T-helper 2 cell (primary cell): Measurements from ENCODE around the gene PPP2R1B.
"Not testable (repeated sequence)": the region's sequence is repeated elsewhere in the genome, so short reads cannot be mapped to it uniquely, and the experiment has no call there.

Source experiments
- DNase-seq, 5 experiments: peaks; one replicate each; pipeline versions ENCODE4 v3.0.0 to v3.0.0-alpha.2; 2012 to 2022

Gene PPP2R1B

DNA sequence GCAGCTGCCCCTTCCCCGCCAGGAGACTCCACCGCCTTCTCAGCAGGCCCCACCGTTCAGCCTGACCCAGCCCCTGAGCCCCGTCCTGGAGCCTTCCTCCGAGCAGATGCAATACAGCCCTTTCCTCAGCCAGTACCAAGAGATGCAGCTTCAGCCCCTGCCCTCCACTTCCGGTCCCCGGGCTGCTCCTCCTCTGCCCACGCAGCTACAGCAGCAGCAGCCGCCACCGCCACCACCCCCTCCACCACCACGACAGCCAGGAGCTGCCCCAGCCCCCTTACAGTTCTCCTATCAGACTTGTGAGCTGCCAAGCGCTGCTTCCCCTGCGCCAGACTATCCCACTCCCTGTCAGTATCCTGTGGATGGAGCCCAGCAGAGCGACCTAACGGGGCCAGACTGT is 42.6 kb downstream of the PPP2R1B start:
- DNase-seq, result no peak

DNA sequence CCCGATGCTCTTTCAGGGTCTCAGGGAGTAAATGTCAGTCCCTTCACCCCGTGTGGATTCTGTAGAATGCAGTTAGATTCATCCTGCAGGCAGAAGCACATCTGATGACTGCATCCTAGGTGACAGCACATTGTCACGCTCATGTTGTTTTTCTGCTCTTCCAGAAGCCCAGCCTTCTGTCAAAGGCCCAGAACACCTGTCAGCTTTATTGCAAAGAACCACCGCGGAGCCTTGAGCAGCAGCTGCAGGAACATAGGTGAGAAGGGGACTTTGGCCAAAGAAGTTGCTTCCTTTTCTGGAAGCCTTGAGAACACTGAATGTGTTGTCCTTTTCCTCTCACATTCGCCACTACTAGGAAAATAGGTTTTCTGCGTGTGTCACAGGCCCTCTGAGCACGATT is 43.7 kb downstream of the PPP2R1B start:
- no peak for DNase-seq

DNA sequence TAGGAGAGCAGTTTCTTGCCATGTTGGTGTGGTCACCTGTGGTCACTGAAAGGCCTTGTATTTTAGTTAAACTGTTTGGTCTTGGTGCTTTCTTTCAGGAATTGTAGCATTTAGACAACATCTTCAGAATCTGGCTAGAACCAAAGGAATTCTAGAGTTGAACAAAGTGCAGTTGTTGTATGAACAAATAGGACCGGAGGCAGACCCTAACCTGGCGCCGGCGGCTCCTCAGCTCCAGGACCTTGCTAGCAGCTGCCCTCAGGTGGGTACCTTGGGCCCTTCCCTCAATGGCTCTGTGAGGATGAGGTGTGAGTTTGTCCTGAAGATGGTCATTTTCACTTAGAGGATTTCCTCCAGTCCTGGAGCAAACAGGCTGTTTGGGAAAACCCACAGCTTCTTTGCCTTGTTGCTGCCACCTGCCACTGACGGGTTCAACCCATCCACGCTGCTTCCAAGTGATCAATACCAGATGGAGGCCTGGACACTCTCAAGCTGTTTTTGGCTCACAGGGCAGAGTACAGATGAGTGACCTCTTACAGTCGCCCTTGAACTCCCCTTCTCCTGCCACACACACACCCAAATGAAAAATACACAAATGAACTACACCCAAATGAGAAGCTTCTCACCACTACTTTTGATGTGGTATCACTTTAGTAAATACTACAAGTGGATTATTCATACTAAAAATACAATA is 45.2 kb downstream of the PPP2R1B start:
- no peak for DNase-seq

DNA sequence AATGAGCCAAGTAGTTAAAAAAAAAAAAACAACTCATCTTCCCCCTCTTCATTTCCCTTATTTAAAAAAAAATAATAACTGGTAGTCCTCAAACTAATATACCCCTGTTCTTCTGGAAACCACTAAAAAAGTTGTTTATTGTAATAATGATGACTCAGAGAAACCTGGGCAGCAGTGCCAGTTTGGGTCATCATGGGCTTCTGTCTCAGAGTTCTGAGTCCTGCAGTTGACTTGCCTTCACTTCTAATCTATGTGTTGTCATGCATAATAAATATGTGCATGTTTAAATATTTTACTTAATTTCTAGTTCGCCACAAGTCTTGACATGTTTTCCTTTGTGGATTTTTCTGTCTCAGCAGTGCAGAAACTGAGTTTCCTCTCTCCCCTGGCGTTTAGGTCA is 46.8 kb downstream of the PPP2R1B start:
- DNase-seq, result no peak

DNA sequence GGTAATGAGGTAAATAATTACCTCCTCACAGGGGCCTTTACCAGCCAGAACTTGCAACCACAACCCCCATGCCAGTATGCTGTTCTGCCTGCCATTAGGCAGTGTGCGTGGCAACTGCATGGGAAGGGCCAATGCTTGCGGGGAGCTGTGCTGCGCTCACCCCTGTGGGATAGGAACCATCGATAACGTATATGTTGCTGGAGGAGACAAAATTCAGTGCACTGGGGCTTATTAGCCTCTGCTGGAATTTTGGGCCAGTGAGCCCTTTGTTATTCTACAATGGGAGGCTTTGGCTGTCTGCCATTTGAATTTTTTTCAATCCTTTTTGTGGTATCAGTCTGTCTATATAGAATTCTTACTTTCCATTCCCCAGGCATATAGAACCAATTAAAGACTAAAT is 47.3 kb downstream of the PPP2R1B start:
- DNase-seq, result no peak

DNA sequence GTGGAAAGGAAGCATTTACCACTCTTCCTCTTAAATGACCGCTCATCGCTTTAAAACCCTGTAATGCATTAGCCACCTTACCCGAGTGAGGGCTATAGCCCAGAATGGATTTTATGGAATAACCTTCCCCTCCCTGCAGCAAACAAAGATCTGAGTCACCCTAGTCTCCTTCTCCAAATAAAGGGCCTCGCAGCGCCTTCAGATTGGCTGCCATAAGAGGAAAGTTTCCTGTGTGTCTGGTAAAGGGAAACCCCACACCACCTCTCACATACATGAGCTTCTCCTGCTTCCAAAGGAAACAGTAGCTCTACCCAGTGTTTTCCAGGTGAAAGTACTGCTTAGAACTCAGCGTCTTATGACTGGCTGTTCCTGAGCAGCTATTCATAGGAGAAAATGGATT is 47.8 kb downstream of the PPP2R1B start:
- DNase-seq, result no peak

DNA sequence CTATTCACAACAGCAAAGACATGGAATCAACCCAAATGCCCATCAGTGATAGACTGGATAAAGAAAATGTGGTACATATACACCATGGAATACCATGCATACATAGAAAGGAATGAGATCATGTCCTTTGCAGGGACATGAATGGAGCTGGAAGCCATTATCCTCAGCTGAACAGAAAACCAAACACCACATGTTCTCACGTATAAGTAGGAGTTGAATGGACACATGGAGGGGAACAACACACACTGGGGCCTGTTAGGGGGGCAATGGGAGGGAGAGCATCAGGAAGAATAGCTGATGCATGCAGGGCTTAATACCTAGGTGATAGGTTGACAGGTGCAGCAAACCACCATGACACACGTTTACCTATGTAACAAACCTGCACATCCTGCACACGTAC is 48.5 kb downstream of the PPP2R1B start:
- not testable (repeated sequence) for DNase-seq

DNA sequence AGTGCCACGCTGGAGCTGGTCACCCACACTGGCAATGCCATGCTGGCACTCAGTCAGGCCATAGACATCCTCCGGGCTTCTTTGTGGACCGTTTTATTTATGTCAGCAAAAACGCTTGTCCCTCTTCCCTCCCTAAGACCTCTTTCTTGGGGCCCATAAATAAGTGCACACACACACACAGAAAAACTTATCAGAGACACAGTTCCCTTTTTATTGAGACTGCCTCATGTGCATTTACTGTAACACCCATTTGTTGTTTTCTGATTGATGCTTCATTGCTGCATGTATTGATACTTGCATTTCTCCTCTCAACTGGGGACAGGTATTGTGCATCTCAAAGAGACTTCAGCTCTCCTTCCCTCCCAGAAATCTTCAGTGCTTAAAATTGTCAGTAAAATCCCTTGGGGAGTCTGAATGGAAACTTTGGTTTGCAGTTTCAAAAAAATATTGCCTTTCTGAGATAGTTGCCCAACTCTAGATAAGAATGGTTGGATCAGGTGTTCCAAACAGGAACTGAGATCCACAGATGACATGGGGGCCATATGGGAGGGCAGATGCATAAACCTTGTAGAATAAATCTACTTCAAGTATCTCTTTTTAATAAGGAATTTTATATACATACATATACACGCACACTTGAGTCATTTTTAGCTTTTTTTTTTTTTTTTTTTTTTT is 50.9 kb downstream of the PPP2R1B start:
- no peak for DNase-seq

DNA sequence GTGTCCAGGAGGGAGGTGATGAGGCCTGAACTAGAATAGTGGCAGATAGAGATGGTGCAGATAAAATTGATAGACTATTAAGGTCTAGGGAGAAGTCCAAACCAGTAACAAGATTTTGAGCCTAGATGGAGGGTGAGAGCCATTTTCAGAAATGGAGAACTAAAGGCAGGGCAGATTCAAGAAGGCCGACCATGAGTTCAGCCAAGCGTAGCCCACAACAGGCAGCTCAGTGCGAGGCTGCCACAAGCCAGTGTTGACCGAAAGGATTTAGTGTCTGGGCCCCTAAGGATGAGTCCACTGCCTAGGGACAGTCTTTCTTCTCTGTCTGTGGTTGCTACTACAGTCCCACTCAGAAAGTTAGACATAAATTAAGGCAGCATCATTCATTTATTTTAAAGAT is 51.7 kb downstream of the PPP2R1B start:
- DNase-seq, result no peak

DNA sequence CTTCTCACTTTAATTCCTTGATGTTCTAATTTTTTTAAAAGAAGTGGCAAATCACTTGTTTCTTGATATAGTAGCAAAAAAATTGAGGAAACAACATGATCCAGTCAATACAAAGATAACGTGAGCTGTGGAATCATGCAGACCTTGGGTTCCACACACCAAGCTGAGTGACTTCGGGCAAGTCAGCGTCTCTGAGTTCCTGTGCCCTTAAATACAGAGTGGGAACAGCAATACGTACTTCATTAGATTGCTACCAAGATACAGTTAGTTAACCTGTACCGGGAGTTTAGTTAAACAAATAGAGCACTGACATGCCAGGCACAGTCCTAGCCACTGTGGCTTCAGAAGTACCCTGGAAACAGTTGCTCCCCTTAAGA is 58.5 kb downstream of the PPP2R1B start:
- no peak for DNase-seq

DNA sequence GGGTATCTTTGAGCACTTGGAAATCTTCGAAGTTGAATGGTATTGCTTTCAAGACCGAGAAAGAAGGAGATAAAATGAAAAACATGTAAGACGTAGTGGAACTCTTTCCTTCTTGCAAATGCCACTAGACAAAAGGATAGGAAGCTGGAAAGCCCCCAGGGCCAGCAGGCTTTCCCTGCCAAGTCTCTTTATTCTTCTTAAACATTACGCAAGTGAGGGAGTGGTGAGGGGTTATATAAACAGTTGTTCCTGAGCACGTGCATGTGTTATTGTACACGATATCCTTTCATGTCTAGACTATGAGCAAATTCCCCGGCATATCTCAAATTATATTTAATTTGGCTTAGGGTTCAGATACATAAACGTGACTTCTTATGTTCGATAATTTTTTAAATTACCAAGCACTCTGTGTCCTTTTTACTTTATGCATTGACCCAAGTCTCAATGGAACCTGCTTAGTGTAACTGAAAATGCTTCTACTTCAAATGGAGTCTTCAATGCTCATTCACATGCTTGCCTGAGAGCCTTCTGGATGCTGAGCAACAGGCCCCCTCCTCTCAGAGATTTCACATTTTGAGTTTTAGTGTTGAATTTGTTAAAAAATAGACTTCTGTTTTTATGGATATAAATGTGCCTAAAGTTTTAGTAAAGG is 59.0 kb downstream of the PPP2R1B start:
- DNase-seq, result no peak

DNA sequence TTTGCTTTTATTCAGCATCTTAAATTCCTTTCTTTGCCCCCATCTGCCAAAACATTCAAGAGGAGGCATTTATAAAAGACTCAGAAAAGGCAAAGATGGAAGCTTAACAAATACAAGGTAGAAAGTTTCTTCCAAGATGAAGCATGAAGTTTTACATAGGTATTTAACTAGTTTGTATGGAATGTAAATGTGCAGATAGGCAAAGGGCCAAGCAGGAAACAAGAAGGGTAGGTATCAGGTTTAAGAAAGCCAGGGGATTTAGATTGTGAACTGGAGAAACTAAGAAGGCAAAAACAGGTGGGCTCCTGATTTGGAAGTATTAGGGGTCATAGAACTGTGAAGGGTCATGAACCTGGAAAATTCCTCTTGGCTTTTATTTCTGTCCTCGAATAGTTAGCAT is 62.6 kb downstream of the PPP2R1B start:
- no peak for DNase-seq

DNA sequence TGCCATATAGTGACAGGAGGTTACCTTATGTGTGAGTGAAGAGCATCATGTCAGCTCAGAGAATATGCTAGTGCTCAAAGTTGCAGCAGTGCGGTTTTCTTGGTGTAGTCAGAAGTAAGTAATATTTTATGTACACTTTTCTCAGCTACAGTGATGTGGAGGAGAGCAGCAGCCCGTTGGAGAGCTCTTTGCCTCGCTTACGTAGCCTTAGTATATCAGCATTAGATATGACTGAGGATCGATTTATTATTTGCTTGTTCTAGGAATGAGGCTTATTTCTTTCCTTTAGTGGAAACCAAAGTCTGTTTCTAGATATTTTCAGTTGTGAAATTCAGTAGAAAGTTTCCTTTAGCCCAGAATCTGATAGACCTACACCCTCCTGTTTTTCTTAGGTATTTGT is 63.6 kb downstream of the PPP2R1B start:
- DNase-seq, result no peak

DNA sequence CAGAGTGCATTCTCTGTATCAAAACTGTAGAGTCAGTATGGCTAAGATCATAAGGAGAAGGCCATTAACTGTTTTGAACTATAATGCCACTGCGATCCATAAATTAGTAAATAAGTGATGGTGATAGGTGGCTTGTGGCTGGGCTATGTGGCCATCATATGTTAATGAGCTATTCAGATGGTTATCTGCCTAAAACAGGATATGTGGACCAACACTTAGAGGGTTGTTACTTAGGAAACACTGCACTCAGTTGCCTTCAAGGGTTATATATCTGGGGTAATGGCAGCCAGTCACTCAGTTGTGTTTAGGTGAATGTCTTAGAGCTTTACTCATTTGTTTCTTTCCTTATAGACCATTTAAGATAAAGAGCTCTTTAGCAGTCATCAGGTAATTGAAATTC is 66.0 kb downstream of the PPP2R1B start:
- DNase-seq, result peak in 1 of 5 experiments; percentile 26

DNA sequence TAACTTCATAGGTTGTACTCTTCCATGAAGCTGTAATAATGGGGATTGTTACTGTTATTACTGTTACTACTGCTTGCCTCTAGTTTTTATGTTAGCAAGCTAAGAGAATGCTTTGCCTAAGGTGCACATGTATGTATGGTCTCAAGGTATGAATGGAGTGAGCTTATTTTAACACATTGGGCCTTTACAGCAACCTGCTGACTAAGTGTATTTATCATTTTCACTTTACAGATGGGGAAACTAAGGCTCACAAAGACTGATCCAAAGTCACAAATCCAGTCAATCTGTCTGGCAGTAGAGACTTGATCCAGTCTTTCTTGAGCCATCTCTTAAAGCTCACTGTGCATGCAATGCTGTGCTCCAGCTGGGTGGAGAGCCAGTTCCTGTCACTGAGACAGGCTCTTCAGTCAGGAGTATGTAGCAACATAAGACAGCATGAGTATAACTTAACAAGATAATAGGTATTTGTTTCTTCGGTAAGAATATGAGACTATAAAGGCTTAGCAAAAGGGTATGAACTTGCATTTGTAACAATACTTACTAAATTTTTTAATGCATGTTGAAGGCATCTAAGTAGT is 66.5 kb downstream of the PPP2R1B start:
- DNase-seq, result no peak

DNA sequence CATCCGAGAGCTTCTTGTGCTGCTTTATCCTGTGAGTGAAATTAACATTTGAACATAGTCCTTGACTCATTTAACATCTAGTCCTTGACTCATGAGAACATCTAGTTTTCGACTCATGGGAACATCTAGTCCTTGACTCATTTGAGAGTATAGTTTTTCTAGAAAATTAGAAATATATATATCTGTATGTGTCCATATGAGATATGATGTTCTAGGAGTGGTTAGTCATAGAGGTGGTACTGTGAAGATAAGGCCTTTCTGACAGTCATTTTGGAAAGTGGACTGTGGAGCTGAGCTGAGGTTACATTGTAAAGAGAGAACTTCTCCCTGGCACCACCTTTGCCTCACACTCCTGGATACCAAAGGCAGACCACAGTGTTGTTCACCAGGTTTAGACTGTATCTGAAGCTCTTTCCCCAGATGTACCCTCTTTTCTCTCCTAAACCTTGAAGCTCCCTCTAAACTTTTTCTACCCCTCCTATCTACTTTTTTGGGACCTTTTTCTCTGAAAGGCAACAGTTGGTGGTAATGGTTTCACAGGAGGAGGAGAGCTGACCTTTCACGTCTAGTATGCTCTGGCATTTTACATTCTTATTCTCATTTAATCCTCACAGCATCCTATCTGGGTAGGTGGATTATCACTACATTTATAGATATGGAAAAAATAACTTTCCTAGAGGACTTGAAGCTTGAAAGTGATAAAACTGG is 67.2 kb downstream of the PPP2R1B start:
- no peak for DNase-seq

DNA sequence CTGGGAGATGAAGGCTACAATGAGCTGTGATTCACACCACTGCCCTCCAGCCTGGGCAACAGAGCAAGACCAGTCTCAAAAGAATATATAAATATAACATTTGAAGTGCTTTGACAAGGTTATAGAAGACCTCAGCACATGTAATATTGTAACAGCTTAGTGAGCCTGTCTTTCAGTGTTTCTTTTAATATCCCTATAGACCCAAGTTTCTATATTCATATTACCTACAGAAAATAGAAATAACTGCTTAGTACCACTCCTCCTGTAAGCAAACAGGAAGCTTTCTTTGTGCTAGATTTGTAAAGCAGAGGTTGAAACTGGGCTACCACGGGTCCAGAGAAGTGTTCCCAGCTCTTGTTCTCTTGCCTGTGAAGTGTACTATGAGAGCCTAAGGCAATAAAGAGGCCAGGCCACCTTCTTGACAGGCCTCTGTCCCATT is 68.2 kb downstream of the PPP2R1B start:
- DNase-seq, result no peak

DNA sequence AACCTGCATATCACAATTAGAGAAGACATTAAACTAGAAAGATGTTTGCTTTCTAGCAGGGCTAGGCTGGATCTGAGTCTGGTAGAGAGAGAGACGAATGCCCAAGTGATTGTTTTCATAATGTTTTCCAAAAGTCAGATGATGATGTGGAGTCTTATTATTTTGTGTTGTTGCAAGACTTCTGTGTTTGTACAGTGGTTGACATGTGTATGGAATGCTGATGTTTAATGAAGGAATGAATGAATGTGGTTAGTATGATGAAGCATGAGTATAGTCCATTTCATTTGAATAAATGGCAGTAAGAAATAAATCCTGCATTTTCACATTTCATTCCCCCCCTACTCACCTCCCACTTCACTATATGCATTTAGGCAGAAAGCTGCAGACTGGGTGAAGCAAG is 69.6 kb downstream of the PPP2R1B start:
- DNase-seq, result no peak

DNA sequence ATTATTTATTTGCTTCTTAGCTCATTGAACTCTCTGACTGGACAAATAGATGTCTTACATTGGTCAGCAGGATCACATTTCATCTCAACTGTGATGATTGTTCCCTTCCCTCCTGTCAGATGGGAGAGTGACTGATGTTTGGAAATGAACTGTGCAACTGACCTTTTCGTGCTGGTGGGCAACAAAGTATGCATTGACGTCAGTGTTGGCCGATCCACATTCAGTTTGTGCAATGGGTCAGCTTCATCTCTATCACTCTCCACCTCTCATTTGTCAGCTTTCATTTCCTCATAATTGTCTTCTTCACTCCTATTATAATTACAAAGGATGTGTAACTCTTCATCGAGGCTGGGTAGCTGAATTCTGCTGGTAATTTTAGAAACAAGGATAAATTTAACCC is 71.3 kb downstream of the PPP2R1B start:
- no peak for DNase-seq

DNA sequence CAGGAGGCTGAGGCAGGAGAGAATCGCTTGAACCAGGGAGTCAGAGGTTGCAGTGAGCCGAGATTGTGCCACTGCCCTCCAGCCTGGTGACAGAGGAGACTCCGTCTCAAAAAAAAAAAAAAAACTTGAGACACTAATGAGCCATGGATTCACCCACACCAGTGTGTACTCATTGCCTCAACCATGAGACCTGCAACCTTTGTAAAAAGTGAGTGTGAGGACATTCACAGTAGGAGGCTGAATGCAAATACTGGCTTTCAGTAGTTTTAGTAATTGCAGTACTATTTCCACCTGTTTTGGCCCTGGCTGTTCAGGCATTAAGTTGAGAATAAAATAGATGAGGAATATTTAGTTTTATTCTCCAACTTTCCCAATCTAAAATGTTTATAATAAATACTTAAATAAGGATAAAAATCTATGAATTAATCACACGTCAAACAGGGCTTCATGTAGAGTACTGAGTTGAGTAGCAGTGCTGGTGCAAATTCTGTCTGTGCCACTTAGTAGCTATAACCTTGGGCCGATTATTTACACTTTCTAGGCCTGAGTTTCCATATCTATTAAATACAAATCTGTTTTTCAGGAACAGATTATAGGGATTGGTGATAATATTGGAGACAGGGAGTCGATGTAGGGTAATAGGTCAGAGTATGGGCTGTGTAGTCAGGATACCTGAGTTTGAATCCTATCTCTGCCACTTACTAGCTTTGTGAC is 72.8 kb downstream of the PPP2R1B start:
- no peak for DNase-seq

DNA sequence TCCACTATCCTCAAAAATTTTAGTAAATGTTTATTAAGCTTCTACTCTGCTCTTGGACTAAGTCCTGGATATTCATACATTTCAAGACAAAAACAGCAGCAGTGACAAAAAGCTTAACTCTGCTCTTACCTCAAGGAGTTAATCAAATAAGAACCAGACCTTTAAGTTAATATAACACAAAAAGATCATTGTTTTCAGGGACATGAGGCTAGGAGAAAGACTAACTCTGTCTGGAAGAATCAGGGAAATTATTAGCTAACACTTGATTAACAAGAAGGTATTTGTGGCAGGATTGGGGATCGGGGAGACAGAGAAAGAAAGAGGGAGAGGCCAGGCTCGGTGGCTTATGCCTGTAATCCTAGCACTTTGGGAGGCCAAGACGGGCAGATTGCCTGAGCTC is 74.4 kb downstream of the PPP2R1B start:
- DNase-seq, result no peak

DNA sequence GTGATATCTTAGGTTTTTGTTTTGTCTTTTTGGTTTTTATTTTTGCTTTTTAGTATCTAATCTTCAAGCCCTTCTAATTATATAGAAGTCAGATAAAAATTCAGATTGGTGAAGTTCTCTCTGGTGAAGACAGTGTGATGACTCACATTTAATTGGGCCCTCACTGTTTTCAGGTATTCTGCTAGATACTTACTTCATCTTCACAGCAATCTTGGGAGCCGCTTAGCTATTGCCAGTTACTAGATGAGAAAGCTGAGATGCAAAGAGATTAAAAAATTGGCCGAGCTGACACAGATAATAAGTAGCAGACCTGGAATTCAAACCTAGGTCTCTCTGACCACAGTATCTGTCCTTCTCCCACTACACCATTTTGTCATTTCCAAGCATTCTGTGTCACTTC is 75.0 kb downstream of the PPP2R1B start:
- DNase-seq, result no peak

DNA sequence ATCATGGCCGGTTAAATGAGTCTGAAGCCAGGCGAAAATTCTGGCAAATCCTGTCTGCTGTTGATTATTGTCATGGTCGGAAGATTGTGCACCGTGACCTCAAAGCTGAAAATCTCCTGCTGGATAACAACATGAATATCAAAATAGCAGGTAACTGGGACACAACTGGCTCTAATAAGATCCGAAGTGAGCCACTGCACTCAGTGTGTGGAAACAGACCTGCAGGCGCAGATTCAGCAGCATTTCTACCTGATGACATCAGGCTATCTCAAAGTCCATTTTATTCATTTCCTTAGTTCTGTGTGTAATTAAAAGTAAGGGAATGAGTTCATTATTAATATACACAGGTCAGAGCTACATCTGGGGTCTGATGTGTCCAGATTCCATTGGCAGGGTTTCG is 78.2 kb downstream of the PPP2R1B start:
- DNase-seq, result no peak
